AG04449 (cell line): Measurements from ENCODE around the gene DISC1.
A peak's percentile ranks its signal among the peaks of the same experiment; 100 is the strongest.

Experiments used
- CTCF ChIA-PET: fragments of 350-600 bp; formaldehyde crosslinking; extraction: SDS; loops from one replicate; lab custom pipeline; 2021; ENCODE audit warnings: antibody characterized with exemption; lab: Yijun Ruan, JAX
- POLR2A ChIA-PET: fragments of 400-600, 350-600 bp; formaldehyde crosslinking; extraction: SDS; loops from one replicate; lab custom pipeline; 2020; ENCODE audit warnings: antibody characterized with exemption, inconsistent platforms; lab: Yijun Ruan, JAX
- DNase-seq: peaks from one replicate; pipeline ENCODE4 v3.0.0-alpha.2; 2010; ENCODE audit warnings: low read depth, low spot score
- H3K4me3 ChIP-seq: 2 replicates; pipeline ENCODE4 v1.5.1; 2011; ENCODE audit warnings: low read depth, mild to moderate bottlenecking, control low read depth, low read length
- TF ChIP-seq, protein P1 (sequence below): IDR thresholded peaks from one replicate; pipeline ENCODE4 v1.5.1; 2011; ENCODE audit warnings: mild to moderate bottlenecking, moderate library complexity, low read length, control low read depth, inconsistent platforms; ENCODE audit not compliant: insufficient read depth; ENCODE audit errors: missing control alignments

Gene DISC1

GRCh38 chr1:231807541-231807940, 181.0 kb downstream of the DISC1 start:
- POLR2A ChIA-PET = no interaction called here
- TF ChIP-seq, protein P1, sequence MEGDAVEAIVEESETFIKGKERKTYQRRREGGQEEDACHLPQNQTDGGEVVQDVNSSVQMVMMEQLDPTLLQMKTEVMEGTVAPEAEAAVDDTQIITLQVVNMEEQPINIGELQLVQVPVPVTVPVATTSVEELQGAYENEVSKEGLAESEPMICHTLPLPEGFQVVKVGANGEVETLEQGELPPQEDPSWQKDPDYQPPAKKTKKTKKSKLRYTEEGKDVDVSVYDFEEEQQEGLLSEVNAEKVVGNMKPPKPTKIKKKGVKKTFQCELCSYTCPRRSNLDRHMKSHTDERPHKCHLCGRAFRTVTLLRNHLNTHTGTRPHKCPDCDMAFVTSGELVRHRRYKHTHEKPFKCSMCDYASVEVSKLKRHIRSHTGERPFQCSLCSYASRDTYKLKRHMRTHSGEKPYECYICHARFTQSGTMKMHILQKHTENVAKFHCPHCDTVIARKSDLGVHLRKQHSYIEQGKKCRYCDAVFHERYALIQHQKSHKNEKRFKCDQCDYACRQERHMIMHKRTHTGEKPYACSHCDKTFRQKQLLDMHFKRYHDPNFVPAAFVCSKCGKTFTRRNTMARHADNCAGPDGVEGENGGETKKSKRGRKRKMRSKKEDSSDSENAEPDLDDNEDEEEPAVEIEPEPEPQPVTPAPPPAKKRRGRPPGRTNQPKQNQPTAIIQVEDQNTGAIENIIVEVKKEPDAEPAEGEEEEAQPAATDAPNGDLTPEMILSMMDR = no peak
- no peak overlapping the region for H3K4me3 ChIP-seq
- DNase-seq = no peak
- CTCF ChIA-PET = interaction anchor here (0.7 to 3.2 kb wide), 6 partner anchors 12 to 59 kb away, joined by 3 to 27 read pairs (median 4); no protein-coding TSS in a partner anchor

DNA sequence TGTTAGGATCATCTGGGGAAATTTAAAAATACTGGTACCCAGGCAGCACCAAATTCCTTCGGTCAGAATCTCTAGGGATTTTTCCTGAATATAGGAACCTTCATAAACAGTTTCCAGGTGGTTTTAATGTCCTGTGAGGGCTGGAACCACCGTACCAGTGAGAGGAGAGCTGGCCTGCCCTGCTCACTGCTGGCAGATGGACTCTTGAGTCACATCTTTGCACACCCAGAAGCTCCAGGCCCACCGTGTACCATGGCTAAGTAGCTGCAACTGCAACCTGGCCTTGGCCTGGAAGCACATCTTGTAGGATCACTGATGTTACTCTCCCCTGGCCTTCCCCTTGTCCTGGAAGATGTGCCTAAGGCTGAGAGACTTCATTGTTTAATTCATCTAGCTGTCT, 181.5 kb downstream of the DISC1 start:
- ChIA-PET CTCF (interaction anchor here (0.7 to 3.2 kb wide), 6 partner anchors 11 to 83 kb away, joined by 3 to 27 read pairs (median 4); no protein-coding TSS in a partner anchor), POLR2A (no interaction called here)
- TF ChIP-seq, protein P1 = no peak
- H3K4me3 ChIP-seq = no peak overlapping the region
- DNase-seq = no peak

- ChIA-PET CTCF (interaction anchor here (0.6 kb wide), 1 partner anchor 1496 kb away, joined by 3 read pairs; no protein-coding TSS in a partner anchor), POLR2A (no interaction called here)
- TF ChIP-seq, protein P1 = no peak
- H3K4me3 ChIP-seq = no peak overlapping the region
- peak; percentile 37 for DNase-seq
Measured at GRCh38 chr1:231808990-231809389, 182.4 kb downstream of the DISC1 start.

GRCh38 chr1:231810415-231810814, 183.8 kb downstream of the DISC1 start:
- ChIA-PET POLR2A (no interaction called here), CTCF (no interaction called here)
- no peak overlapping the region for H3K4me3 ChIP-seq
- TF ChIP-seq, protein P1 = no peak
- DNase-seq = no peak

DNA sequence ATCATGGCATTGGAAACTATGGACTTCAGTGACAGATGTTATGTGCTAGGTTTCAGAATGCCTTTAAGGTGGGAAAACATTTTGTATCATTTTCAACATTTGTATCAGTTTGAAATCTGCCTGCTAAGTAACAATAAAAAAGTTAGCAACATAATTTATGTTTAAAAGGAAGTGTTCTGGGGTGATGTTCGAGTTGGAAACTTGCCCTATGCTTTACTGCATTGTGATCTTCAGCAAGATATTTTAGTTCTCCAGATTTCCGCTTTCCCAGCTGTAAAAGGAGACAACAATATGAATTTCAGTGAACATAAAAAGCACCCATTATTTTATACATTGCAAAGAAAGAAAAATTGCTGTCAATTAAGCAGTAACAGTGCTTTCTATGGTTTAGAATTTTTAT, 187.4 kb downstream of the DISC1 start:
- POLR2A ChIA-PET = no interaction called here
- TF ChIP-seq, protein P1 = no peak
- no peak for DNase-seq
- CTCF ChIA-PET = interaction anchor here (1.1 kb wide), 1 partner anchor 57 kb away, joined by 3 read pairs; no protein-coding TSS in a partner anchor
- H3K4me3 ChIP-seq = no peak overlapping the region

DNA sequence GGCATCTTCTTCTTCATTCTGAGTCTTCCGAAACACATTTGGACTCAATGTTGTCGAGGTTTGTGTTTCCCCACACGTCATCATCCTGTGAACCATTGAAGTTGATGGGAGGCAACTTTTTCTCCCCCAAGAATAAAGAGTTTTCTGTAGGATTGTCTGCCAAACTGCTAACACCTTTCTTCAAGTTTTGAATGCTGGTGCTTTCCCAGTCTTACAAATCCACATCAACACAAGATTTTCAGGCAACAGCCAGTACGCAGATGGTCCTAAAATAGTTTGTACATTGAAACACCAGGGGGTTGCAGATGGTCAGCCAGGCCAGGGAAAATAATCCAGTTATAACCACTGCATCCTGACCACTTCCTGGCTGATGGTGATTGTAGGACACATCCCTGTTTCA, 187.9 kb downstream of the DISC1 start:
- ChIA-PET CTCF (interaction anchor here (1.1 kb wide), 1 partner anchor 58 kb away, joined by 3 read pairs; no protein-coding TSS in a partner anchor), POLR2A (no interaction called here)
- H3K4me3 ChIP-seq = no peak overlapping the region
- TF ChIP-seq, protein P1 = no peak
- DNase-seq = no peak
